IPS-NIHi7 (cell line): ENCODE data around the gene VANGL2.

Experiments used
- DNase-seq: peaks from one replicate; pipeline ENCODE4 v3.0.0; 2012; ENCODE audit warnings: mixed read lengths; ENCODE audit errors: extremely low spot score

Gene VANGL2

GRCh38 chr1:160400223-160400645, at the start of gene VANGL2:
Gene VANGL2, plus strand, starts transcription at chr1:160400564. Its CDS starts 15,274 bp downstream, at chr1:160415838.
- peak; percentile 97 for DNase-seq

DNA sequence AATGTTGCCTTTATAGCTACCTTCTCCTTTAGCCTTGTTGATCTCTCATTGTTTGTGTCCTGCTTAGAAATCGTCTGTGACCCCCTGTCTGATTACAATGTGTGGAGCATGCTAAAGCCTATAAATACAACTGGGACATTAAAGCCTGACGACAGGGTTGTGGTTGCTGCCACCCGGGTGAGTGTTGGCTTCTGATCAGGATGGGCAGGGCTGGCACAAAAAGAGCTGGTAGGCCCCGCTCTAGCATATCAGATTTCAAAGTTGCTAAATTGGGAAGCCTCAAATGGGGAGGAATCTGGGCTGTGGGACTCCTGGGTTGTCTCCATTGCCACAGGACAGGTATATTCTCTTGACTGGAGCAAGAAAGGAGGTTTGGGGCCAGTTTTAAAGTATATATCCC, 48.7 kb upstream of the VANGL2 start:
- DNase-seq: no peak

GRCh38 chr1:160352555-160352954, 47.8 kb upstream of the VANGL2 start:
- DNase-seq: no peak

DNA sequence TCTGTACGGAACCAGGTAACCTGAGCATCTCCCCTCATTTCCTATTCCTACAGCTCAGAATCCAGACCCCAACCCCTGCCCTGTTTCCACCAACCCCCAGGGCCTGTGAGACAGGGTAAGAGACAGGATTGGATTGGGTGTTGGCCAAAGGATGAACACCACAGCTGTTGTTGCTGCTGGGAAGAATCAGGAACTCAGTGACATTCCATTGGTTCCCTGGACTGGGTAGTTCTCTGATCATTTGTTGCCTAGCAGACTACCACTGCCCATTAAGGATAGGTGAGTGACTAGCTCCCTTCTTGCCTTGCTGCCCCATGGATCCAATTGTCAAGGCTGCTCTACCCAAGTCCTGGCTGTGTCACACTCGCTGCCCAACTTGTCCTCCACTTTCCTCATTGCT, 47.1 kb upstream of the VANGL2 start:
- no peak for DNase-seq

- DNase-seq: peak; percentile 80
These were observed 45.9 kb upstream of the VANGL2 start for GRCh38 chr1:160354388-160354985.

DNA sequence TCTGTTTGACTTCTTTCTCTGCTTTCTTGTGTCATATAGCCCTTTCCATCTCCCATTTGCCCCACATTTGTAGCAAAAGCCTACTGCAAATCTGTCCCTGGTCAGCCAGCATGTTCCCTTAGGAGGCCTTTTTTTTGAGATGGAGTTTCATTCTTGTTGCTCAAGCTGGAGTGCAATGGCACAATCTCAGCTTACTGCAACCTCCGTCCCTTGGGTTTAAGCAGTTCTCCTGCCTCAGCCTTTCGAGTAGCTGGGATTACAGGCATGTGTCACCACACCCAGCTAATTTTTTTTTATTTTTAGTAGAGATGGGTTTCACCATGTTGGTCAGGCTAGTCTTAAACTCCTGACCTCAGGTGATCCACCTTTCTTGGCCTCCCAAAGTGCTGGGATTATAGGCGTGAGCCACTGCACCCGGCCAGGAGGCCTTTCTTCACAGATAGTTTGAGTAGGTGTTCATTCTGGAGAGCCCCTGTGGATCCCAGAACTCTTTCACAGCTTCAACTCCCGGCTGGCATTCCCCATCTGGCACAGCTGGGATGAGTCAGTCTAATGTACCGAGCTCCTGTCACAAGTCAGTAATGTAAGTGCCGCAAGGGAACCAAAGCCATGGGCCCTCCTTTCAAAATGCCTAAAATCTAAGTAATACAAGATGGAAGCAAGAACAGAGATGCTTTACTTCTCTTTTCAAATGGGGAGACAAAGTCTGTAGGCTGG, 42.9 kb upstream of the VANGL2 start:
- no peak for DNase-seq

GRCh38 chr1:160358073-160358472, 42.3 kb upstream of the VANGL2 start:
- DNase-seq: no peak

GRCh38 chr1:160359559-160360226, 40.7 kb upstream of the VANGL2 start:
- DNase-seq: no peak

GRCh38 chr1:160360227-160360695, 40.1 kb upstream of the VANGL2 start:
- DNase-seq: no peak

GRCh38 chr1:160361199-160361598, 39.2 kb upstream of the VANGL2 start:
- no peak for DNase-seq

DNA sequence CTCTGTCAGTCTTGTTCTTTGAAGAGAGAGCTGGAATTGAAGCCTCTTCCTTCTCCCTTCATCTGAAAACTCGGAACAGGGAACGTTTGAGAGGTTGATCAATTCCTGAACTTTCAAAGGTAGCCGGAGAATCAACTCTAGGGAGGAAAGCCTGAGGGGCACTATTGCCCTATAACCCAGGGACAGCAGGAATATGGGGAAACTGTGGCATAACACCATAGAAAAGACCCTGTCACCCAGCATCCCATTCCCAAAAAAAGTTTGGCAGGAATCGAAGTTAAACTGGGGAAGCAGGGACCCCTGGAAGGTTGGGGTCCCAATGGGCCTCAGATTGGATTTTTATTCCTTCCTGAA, 38.6 kb upstream of the VANGL2 start:
- DNase-seq: no peak

GRCh38 chr1:160362168-160362957, 38.0 kb upstream of the VANGL2 start:
- peak; percentile 59 for DNase-seq

GRCh38 chr1:160363010-160363409, 37.4 kb upstream of the VANGL2 start:
- no peak for DNase-seq

DNA sequence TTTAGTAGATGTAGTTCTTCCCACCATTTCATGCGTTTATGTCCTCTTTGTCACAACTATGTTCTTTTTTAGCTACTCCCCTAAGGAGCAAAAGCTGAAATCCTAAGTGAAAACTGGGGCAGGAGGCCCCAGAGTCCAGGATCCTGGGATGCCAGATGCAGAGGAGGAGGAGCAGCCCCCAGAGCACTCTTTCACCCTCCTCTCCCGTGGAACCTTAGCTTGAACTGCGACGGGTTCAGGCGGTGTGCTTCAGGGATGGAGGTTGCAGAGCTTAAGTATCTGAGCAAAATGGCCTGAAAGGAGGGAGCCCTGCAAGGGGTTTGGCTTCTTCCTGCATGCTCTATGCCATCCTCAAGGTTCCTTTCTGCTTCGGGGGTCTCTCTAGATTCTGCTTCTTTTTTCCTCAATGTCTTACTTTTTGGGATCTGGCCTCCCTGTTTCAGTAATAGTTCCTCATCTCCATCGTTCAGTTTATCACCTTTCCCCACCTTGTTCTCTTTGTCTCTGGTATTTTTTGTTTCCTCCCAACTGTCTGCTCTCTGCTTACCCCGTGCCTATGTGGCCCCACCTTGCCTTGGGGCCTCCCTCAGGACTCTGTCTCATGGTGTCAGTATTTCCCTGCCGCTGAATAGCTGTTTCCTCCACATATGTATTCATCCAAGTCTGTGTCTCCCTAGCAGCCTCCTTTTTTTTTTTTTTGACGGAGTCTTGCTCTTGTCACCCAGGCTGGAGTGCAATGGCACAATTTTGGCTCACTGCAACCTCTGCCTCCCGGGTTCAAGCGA, 36.2 kb upstream of the VANGL2 start:
- DNase-seq: no peak

GRCh38 chr1:160365325-160365724, 35.0 kb upstream of the VANGL2 start:
- DNase-seq: no peak

- no peak for DNase-seq
These were observed 33.4 kb upstream of the VANGL2 start, which contains the start of gene NHLH1 for GRCh38 chr1:160366731-160367515. Gene NHLH1, plus strand, starts transcription at chr1:160367071. Its CDS starts 3,661 bp downstream, at chr1:160370732.

DNA sequence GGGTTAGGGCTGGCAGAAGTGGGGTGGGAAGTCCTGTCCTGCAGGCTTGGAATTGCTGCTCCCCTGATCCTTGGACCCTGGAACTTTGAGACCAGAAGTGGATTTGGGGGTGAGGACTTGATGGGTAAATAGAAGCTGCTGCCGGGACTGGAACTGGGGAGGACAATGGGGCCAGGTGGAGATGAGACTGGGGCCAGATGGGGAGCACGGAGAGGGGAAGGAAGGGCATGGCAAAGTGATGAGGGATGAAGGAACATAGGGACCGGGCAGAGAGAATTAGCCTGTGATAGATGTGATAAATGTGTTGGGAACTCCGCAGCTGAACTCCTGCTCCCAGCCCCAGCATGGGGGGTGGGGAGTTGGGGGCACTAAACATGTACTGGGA, 32.9 kb upstream of the VANGL2 start:
- no peak for DNase-seq

GRCh38 chr1:160367934-160368923, 32.1 kb upstream of the VANGL2 start:
- no peak for DNase-seq

DNA sequence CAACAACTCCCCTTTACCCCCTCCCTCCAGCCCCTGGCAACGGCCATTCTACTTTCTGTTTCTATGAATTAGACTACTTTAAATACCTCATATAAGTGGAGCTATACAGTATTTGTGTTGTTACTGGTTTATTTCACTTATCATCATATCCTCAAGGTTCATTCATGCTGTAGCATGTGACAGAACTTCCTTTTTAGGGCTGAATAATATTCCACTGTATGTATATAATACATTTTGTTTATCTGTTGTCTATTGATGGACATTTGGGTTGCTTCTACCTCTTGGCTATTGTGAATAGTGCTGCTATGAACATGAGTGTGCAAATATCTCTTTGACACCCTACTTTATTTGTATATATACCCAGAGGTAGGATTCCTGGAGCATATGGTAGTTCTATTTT, 31.3 kb upstream of the VANGL2 start:
- no peak for DNase-seq
